Liver (tissue), 9 donors: ENCODE results near the gene CTSF. TPM values are rescaled to one million over a fixed set of nuclear protein-coding genes. Genes with fewer than 3 reads are reported as not detected.

ENCODE experiments used
- DNase-seq: peaks from one replicate; pipeline ENCODE4 v3.0.0-alpha.2; 2017; ENCODE audit warnings: low spot score
- H3K27ac ChIP-seq, 2 donors: one replicate each; pipeline ENCODE4 v1.7.0; 2013; ENCODE audit warnings: inconsistent platforms in 2 of 2, low read length in 2 of 2, control low read depth in 1 of 2, low read depth in 1 of 2, mild to moderate bottlenecking in 1 of 2
- H3K27me3 ChIP-seq, 4 donors: one replicate each; pipeline versions ENCODE4 v1.6.1 to v1.7.0; 2013; ENCODE audit warnings: low read length in 3 of 4, inconsistent platforms in 1 of 4, mild to moderate bottlenecking in 1 of 4, moderate library complexity in 1 of 4; ENCODE audit not compliant: control insufficient read depth in 4 of 4, insufficient read depth in 4 of 4
- H3K36me3 ChIP-seq, 4 donors: one replicate each; pipeline versions ENCODE4 v1.6.1 to v1.7.0; 2013; ENCODE audit warnings: low read length in 3 of 4, mild to moderate bottlenecking in 3 of 4, low read depth in 1 of 4, moderate library complexity in 1 of 4; ENCODE audit not compliant: control insufficient read depth in 4 of 4, insufficient read depth in 3 of 4
- H3K4me1 ChIP-seq, 4 donors: one replicate each; pipeline versions ENCODE4 v1.6.1 to v1.7.0; 2013; ENCODE audit warnings: low read length in 3 of 4, mild to moderate bottlenecking in 3 of 4, moderate library complexity in 1 of 4; ENCODE audit not compliant: control insufficient read depth in 4 of 4, insufficient read depth in 4 of 4
- H3K4me3 ChIP-seq, 3 donors: one replicate each; pipeline versions ENCODE4 v1.6.1 to v1.7.0; 2013; ENCODE audit warnings: low read length in 3 of 3, control low read depth in 1 of 3, low read depth in 1 of 3, mild to moderate bottlenecking in 1 of 3
- H3K9ac ChIP-seq, 2 donors: one replicate each; pipeline ENCODE4 v1.7.0; 2013; ENCODE audit warnings: low read length in 2 of 2, mild to moderate bottlenecking in 2 of 2, moderate library complexity in 2 of 2, control low read depth in 1 of 2, low read depth in 1 of 2
- H3K9me3 ChIP-seq, 4 donors: one replicate each; pipeline versions ENCODE4 v1.6.1 to v1.7.0; 2013; ENCODE audit warnings: low read length in 3 of 4; ENCODE audit not compliant: control insufficient read depth in 4 of 4
- FOXA1 ChIP-seq: IDR thresholded peaks from 2 replicates; pipeline ENCODE4 v1.6.1; 2016; ENCODE audit warnings: antibody characterized with exemption
- FOXA2 ChIP-seq: IDR thresholded peaks from 2 replicates; pipeline ENCODE4 v1.6.1; 2016; ENCODE audit warnings: antibody characterized with exemption
- GABPA ChIP-seq, 2 donors: IDR thresholded peaks in 1 of 2; conservative IDR thresholded peaks in 1 of 2; 2 replicates each; pipeline ENCODE4 v1.6.1; 2016; ENCODE audit warnings: antibody characterized with exemption in 2 of 2, mild to moderate bottlenecking in 1 of 2, moderate library complexity in 1 of 2
- HNF4A ChIP-seq, 2 donors: conservative IDR thresholded peaks; 2 replicates each; pipeline ENCODE4 v1.6.1; 2016; ENCODE audit warnings: antibody characterized with exemption in 2 of 2, mild to moderate bottlenecking in 2 of 2
- HNF4G ChIP-seq: IDR thresholded peaks from 2 replicates; pipeline ENCODE4 v1.6.1; 2016; ENCODE audit warnings: antibody characterized with exemption
- JUND ChIP-seq, 2 donors: IDR thresholded peaks; 2 replicates each; pipeline ENCODE4 v1.6.1; 2016; ENCODE audit warnings: antibody characterized with exemption in 2 of 2
- NR2F2 ChIP-seq: IDR thresholded peaks from 2 replicates; pipeline ENCODE4 v1.6.1; 2016; ENCODE audit warnings: antibody characterized with exemption
- RAD21 ChIP-seq, 2 donors: IDR thresholded peaks; 2 replicates each; pipeline ENCODE4 v1.6.1; 2016; ENCODE audit warnings: antibody characterized with exemption in 2 of 2, mild to moderate bottlenecking in 2 of 2
- RXRA ChIP-seq, 2 donors: IDR thresholded peaks; 2 replicates each; pipeline ENCODE4 v1.6.1; 2017 to 2018; ENCODE audit warnings: antibody characterized with exemption in 2 of 2, mild to moderate bottlenecking in 1 of 2
- SP1 ChIP-seq: IDR thresholded peaks from 2 replicates; pipeline ENCODE4 v1.6.1; 2018; ENCODE audit warnings: antibody characterized with exemption, mild to moderate bottlenecking
- TAF1 ChIP-seq: conservative IDR thresholded peaks from 2 replicates; pipeline ENCODE4 v1.6.1; 2016; ENCODE audit warnings: antibody characterized with exemption, mild to moderate bottlenecking
- YY1 ChIP-seq: IDR thresholded peaks from 2 replicates; pipeline ENCODE4 v1.6.1; 2016; ENCODE audit warnings: antibody characterized with exemption, mild to moderate bottlenecking
- WGBS: extraction: QIAGEN DNeasy Blood & Tissue Kit; methylation state at CpG from one replicate; pipeline ENCODE4 v1.1.7; 2013; 5-methylcytosine and 5-hydroxymethylcytosine counted together
- polyA plus RNA-seq, 2 donors: library from polyadenylated mRNA; stranded (reverse) in 1 of 2; unstranded in 1 of 2; fragments of 200-250 nt in 1 of 2; fragments of >200 nt in 1 of 2; fragmentation: Nextera tagmentation in 1 of 2; extraction: Ambion mirVana in 1 of 2; gene quantifications; one replicate each; pipeline versions ENCODE4 v1.2.1 to v1.2.3, GENCODE V29; 2013 to 2015
- total RNA-seq, 2 donors: library from RNA; depleted of rRNA; stranded (reverse); fragments of >200 nt; gene quantifications; one replicate each; pipeline ENCODE4 v1.2.3, GENCODE V29; 2014
- TF ChIP-seq, protein P1 (sequence below): fragments of 150-350 bp; IDR thresholded peaks from 2 replicates; pipeline ENCODE4 v1.5.1; 2017; ENCODE audit warnings: improper control_type of control experiment, low read depth, low read length; ENCODE audit not compliant: missing input control
- TF ChIP-seq, protein P2 (sequence below): IDR thresholded peaks from 2 replicates; pipeline ENCODE4 v1.6.1; 2016; ENCODE audit warnings: antibody characterized with exemption
- TF ChIP-seq, protein P3 (sequence below): IDR thresholded peaks from 2 replicates; pipeline ENCODE4 v1.6.1; 2016; ENCODE audit warnings: antibody characterized with exemption
- TF ChIP-seq, protein P4 (sequence below): IDR thresholded peaks from 2 replicates; pipeline ENCODE4 v1.6.1; 2016; ENCODE audit warnings: antibody characterized with exemption, mild to moderate bottlenecking
- TF ChIP-seq, protein P5 (sequence below): IDR thresholded peaks from 2 replicates; pipeline ENCODE4 v1.6.1; 2016; ENCODE audit warnings: antibody characterized with exemption
- donor health status: healthy.
- donor health status: healthy.
- donor health status: healthy.
- donor health status: healthy.
- donor health status: healthy.

Gene CTSF
- total and polyA plus RNA-seq, 4 donors: 8.5 to 31.9 (median 24.0) TPM

DNA sequence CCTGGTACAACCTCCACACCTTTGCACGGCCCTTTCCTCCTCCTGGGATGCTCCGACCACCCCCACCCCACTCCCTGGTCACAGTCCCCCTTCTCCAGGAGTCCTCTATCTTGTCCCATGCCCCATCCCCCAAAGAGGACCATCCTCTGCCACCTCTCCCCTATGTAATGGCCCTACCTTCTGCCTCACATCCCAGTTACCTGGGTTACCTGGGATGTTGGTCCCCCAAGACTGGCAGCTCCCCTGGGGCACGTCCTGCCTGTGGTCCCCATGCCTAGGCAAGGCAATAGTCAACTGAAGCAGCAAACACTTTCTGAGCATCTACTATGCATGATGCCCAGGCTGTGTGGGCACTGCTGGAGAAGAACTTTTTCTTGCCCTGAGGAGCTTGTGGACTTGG is 13.0 kb downstream of the CTSF start:
- no peak for TF ChIP-seq TAF1
- TF ChIP-seq, protein P1, sequence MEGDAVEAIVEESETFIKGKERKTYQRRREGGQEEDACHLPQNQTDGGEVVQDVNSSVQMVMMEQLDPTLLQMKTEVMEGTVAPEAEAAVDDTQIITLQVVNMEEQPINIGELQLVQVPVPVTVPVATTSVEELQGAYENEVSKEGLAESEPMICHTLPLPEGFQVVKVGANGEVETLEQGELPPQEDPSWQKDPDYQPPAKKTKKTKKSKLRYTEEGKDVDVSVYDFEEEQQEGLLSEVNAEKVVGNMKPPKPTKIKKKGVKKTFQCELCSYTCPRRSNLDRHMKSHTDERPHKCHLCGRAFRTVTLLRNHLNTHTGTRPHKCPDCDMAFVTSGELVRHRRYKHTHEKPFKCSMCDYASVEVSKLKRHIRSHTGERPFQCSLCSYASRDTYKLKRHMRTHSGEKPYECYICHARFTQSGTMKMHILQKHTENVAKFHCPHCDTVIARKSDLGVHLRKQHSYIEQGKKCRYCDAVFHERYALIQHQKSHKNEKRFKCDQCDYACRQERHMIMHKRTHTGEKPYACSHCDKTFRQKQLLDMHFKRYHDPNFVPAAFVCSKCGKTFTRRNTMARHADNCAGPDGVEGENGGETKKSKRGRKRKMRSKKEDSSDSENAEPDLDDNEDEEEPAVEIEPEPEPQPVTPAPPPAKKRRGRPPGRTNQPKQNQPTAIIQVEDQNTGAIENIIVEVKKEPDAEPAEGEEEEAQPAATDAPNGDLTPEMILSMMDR: no peak
- no peak for TF ChIP-seq FOXA2
- no peak for TF ChIP-seq HNF4A (conservative IDR thresholded peaks at IDR 0.05)
- no peak for TF ChIP-seq HNF4G
- TF ChIP-seq, protein P2, sequence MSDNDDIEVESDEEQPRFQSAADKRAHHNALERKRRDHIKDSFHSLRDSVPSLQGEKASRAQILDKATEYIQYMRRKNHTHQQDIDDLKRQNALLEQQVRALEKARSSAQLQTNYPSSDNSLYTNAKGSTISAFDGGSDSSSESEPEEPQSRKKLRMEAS: no peak
- TF ChIP-seq GABPA (IDR thresholded peaks at IDR 0.05 in 1 of 2, conservative IDR thresholded peaks at IDR 0.05 in 1 of 2): no peak
- TF ChIP-seq JUND (IDR thresholded peaks at IDR 0.05): no peak
- TF ChIP-seq RAD21 (IDR thresholded peaks at IDR 0.05): no peak
- TF ChIP-seq NR2F2: no peak
- no peak for TF ChIP-seq RXRA (IDR thresholded peaks at IDR 0.05)
- Histone ChIP-seq H3K27ac (no peak overlapping the region), H3K27me3 (no peaks in the 10 kb centered on the region), H3K9ac (no peak overlapping the region), H3K36me3 (no peaks in the 10 kb centered on the region), H3K4me3 (no peak overlapping the region), H3K9me3 (no peaks in the 10 kb centered on the region), H3K4me1 (peaks cover 0 to 3% (median 1%) of the 10 kb centered on the region in 4 donors)
- WGBS: 78% methylated on average over 3 of the region's 3 CpGs
- no peak for DNase-seq

DNA sequence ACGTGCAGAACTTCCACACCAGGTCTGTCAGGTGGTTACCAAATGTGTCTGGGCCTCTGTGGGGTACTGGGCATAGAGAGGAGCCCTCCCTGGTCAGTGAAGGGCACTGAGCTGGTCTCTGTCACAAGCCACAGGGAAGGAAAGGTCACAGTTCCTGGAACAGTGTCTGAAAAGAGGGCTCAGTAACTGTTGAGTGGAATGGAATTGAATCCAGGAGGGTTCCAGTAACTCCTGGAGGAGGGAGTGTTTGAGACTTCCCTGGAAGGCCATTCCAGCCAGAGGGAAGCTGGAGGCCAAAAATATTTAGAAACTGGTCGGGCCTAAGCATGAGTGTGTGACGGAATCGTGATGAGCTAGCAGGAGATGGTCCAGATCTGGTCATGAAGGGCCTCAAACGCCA is 13.8 kb downstream of the CTSF start:
- TF ChIP-seq FOXA1 (no peak), FOXA2 (no peak), HNF4G (no peak), GABPA (IDR thresholded peaks at IDR 0.05 in 1 of 2, conservative IDR thresholded peaks at IDR 0.05 in 1 of 2) (no peak), YY1 (no peak), TAF1 (no peak), NR2F2 (no peak), RXRA (IDR thresholded peaks at IDR 0.05) (no peak), RAD21 (IDR thresholded peaks at IDR 0.05) (no peak), SP1 (no peak)
- TF ChIP-seq, protein P3, sequence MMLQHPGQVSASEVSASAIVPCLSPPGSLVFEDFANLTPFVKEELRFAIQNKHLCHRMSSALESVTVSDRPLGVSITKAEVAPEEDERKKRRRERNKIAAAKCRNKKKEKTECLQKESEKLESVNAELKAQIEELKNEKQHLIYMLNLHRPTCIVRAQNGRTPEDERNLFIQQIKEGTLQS: no peak
- TF ChIP-seq, protein P2: no peak
- TF ChIP-seq, protein P4, sequence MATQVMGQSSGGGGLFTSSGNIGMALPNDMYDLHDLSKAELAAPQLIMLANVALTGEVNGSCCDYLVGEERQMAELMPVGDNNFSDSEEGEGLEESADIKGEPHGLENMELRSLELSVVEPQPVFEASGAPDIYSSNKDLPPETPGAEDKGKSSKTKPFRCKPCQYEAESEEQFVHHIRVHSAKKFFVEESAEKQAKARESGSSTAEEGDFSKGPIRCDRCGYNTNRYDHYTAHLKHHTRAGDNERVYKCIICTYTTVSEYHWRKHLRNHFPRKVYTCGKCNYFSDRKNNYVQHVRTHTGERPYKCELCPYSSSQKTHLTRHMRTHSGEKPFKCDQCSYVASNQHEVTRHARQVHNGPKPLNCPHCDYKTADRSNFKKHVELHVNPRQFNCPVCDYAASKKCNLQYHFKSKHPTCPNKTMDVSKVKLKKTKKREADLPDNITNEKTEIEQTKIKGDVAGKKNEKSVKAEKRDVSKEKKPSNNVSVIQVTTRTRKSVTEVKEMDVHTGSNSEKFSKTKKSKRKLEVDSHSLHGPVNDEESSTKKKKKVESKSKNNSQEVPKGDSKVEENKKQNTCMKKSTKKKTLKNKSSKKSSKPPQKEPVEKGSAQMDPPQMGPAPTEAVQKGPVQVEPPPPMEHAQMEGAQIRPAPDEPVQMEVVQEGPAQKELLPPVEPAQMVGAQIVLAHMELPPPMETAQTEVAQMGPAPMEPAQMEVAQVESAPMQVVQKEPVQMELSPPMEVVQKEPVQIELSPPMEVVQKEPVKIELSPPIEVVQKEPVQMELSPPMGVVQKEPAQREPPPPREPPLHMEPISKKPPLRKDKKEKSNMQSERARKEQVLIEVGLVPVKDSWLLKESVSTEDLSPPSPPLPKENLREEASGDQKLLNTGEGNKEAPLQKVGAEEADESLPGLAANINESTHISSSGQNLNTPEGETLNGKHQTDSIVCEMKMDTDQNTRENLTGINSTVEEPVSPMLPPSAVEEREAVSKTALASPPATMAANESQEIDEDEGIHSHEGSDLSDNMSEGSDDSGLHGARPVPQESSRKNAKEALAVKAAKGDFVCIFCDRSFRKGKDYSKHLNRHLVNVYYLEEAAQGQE: no peak
- TF ChIP-seq, protein P5, sequence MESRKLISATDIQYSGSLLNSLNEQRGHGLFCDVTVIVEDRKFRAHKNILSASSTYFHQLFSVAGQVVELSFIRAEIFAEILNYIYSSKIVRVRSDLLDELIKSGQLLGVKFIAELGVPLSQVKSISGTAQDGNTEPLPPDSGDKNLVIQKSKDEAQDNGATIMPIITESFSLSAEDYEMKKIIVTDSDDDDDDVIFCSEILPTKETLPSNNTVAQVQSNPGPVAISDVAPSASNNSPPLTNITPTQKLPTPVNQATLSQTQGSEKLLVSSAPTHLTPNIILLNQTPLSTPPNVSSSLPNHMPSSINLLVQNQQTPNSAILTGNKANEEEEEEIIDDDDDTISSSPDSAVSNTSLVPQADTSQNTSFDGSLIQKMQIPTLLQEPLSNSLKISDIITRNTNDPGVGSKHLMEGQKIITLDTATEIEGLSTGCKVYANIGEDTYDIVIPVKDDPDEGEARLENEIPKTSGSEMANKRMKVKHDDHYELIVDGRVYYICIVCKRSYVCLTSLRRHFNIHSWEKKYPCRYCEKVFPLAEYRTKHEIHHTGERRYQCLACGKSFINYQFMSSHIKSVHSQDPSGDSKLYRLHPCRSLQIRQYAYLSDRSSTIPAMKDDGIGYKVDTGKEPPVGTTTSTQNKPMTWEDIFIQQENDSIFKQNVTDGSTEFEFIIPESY: no peak
- Histone ChIP-seq H3K27ac (no peak overlapping the region), H3K4me3 (no peak overlapping the region), H3K4me1 (peaks cover 0 to 3% (median 1%) of the 10 kb centered on the region in 4 donors), H3K36me3 (no peaks in the 10 kb centered on the region), H3K9ac (no peak overlapping the region), H3K27me3 (no peaks in the 10 kb centered on the region), H3K9me3 (no peaks in the 10 kb centered on the region)
- no peak for DNase-seq
- WGBS: 90% methylated on average over 5 of the region's 5 CpGs
